PC-3 (cell line): ENCODE results near the gene CSTF2. TPM values are rescaled to one million over a fixed set of nuclear protein-coding genes. Genes with fewer than 3 reads are reported as not detected.
"Not testable (repeated sequence)": the region's sequence is repeated elsewhere in the genome, so short reads cannot be mapped to it uniquely, and the experiment has no call there.

ENCODE experiments used
- ATAC-seq: fragments of 200-7000 bp; cut with Tn5 transposase; 2 replicates; pipeline ENCODE4 v1.9.1; 2020; ENCODE audit warnings: mild to moderate bottlenecking, moderate library complexity
- BruUV-seq: library from RNA; stranded (reverse); fragments of 400-500 nt; replicated peaks from 2 replicates; lab custom pipeline; 2021; lab: Mats Ljungman, UMichigan
- CTCF ChIA-PET: fragments of 300-600 bp; sonication (Branson Sonifier 250); formaldehyde crosslinking; loops from one replicate; lab custom pipeline; 2022; ENCODE audit warnings: antibody characterized with exemption; lab: Charles Lee
- POLR2A ChIA-PET: fragments of 300-600 bp; sonication (Branson Sonifier 250); formaldehyde crosslinking; loops from one replicate; lab custom pipeline; 2022; ENCODE audit warnings: antibody characterized with exemption; ENCODE audit not compliant: unreplicated experiment; lab: Charles Lee
- DNase-seq: peaks from one replicate; pipeline ENCODE4 v3.0.0-alpha.2; 2015
- H2AFZ ChIP-seq: fragments of 300-600 bp; sonication (generic); 2 replicates; pipeline ENCODE4 v1.6.0; 2016; ENCODE audit warnings: antibody characterized with exemption, low read length
- H3F3A ChIP-seq: fragments of 300-600 bp; sonication (generic); one replicate; pipeline ENCODE4 v1.6.0; 2017; ENCODE audit warnings: antibody characterized with exemption, low read length, control low read depth, mild to moderate bottlenecking; ENCODE audit not compliant: unreplicated experiment
- H3K27ac ChIP-seq: fragments of 300-600 bp; sonication (generic); 2 replicates; pipeline ENCODE4 v1.5.1; 2016; ENCODE audit warnings: mild to moderate bottlenecking, low read length
- H3K27me3 ChIP-seq: fragments of 300-600 bp; sonication (generic); 2 replicates; pipeline ENCODE4 v1.6.1; 2016; ENCODE audit warnings: low read length, mixed read lengths
- H3K36me3 ChIP-seq: fragments of 300-600 bp; sonication (generic); 2 replicates; pipeline ENCODE4 v1.6.1; 2016; ENCODE audit warnings: low read depth, mixed run types, low read length, mixed read lengths
- H3K4me1 ChIP-seq: fragments of 300-600 bp; sonication (generic); 2 replicates; pipeline ENCODE4 v1.5.1; 2016; ENCODE audit warnings: low read length; ENCODE audit not compliant: insufficient read depth
- H3K4me2 ChIP-seq: fragments of 300-600 bp; sonication (generic); 2 replicates; pipeline ENCODE4 v1.6.0; 2016; ENCODE audit warnings: low read length
- H3K4me3 ChIP-seq: fragments of 300-600 bp; sonication (generic); 2 replicates; pipeline ENCODE4 v1.5.1; 2016; ENCODE audit warnings: mild to moderate bottlenecking, low read length, mixed read lengths
- H3K79me2 ChIP-seq: fragments of 300-600 bp; sonication (generic); 2 replicates; pipeline ENCODE4 v1.6.1; 2017; ENCODE audit warnings: low read length, mixed read lengths
- H3K9ac ChIP-seq: fragments of 300-600 bp; sonication (generic); 2 replicates; pipeline ENCODE4 v1.6.0; 2016; ENCODE audit warnings: mild to moderate bottlenecking, low read length
- H3K9me2 ChIP-seq: fragments of 300-600 bp; sonication (generic); replicated peaks from 2 replicates; pipeline ENCODE4 v1.6.1; 2016; ENCODE audit warnings: mixed run types, low read length, mixed read lengths
- H3K9me3 ChIP-seq: fragments of 300-600 bp; sonication (generic); 2 replicates; pipeline ENCODE4 v1.6.1; 2016; ENCODE audit warnings: low read length, mixed read lengths
- H4K20me1 ChIP-seq: fragments of 300-600 bp; sonication (generic); 2 replicates; pipeline ENCODE4 v1.6.1; 2016; ENCODE audit warnings: low read length, mixed read lengths
- EZH2 ChIP-seq: fragments of 300-600 bp; sonication (generic); IDR thresholded peaks from one replicate; pipeline ENCODE4 v1.6.1; 2017; ENCODE audit warnings: antibody characterized with exemption, mild to moderate bottlenecking, low read length; ENCODE audit not compliant: unreplicated experiment
- EZH2phosphoT487 ChIP-seq: fragments of 300-600 bp; sonication (generic); IDR thresholded peaks from 2 replicates; pipeline ENCODE4 v1.6.1; 2018; ENCODE audit warnings: mild to moderate bottlenecking, antibody characterized with exemption, low read length, borderline replicate concordance
- intact Hi-C: fragments of 100-400 bp; cut with micrococcal nuclease; formaldehyde crosslinking; loops from 2 replicates; pipeline ENCODE4 v1.9.0; 2023
- total RNA-seq: library from RNA; depleted of rRNA; stranded (reverse); fragments of >200 nt; gene quantifications from 2 replicates; pipeline ENCODE4 v1.2.3, GENCODE V29; 2014
- TF ChIP-seq, protein P1 (sequence below): fragments of 300-600 bp; sonication (generic); conservative IDR thresholded peaks from 2 replicates; pipeline ENCODE4 v1.5.1; 2017; ENCODE audit warnings: antibody characterized with exemption, low read depth, mild to moderate bottlenecking, low read length

Gene CSTF2
- total RNA-seq, 1 experiment from 2014 or later = 64.1 TPM

DNA sequence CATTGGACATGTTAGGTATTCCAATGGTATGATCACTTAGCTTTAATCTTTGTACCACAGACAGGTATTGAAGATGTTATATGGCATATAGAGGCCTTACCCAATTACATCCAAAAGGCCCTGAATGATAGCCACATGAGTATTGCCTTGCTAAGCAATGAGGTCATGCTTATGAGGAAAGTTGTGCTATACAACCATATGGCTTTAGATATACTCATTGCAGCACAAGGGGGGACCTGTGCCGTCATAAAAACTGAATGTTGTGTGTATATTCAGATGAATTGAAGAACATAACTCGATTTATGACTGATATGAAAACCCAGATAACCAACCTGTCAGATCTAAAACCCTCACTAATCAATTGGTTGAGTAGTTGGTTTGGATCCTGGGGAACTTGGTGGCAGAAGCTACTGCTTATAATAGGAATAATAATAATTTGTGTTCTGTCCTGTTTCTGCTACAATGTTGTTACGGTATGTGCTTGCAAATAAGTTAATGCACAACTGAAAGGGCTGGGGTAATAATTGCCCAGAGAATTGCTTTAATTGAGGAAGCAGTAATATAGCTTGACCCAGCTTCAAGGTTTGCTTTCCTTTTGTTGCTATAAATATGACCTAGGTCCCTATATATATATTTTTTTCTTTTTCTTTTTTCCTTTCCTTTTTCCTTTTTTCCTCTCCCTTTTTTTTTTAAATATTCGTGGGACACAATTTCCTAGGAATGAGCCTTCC is 21.5 kb upstream of the CSTF2 start:
- intact Hi-C loops = no loop called here
- H3K27me3 ChIP-seq = no peaks in the 10 kb centered on the region
- ChIA-PET CTCF (no interaction called here), POLR2A (no interaction called here)
- H3K4me1 ChIP-seq = no peaks in the 10 kb centered on the region; the same call in 1 of the 2 replicates
- no peak for TF ChIP-seq EZH2
- no peak for TF ChIP-seq EZH2phosphoT487
- TF ChIP-seq, protein P1, sequence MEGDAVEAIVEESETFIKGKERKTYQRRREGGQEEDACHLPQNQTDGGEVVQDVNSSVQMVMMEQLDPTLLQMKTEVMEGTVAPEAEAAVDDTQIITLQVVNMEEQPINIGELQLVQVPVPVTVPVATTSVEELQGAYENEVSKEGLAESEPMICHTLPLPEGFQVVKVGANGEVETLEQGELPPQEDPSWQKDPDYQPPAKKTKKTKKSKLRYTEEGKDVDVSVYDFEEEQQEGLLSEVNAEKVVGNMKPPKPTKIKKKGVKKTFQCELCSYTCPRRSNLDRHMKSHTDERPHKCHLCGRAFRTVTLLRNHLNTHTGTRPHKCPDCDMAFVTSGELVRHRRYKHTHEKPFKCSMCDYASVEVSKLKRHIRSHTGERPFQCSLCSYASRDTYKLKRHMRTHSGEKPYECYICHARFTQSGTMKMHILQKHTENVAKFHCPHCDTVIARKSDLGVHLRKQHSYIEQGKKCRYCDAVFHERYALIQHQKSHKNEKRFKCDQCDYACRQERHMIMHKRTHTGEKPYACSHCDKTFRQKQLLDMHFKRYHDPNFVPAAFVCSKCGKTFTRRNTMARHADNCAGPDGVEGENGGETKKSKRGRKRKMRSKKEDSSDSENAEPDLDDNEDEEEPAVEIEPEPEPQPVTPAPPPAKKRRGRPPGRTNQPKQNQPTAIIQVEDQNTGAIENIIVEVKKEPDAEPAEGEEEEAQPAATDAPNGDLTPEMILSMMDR = no peak
- no peak overlapping the region for H3K4me3 ChIP-seq
- BruUV-seq = no TSS peak
- H4K20me1 ChIP-seq = no peaks in the 10 kb centered on the region
- no peak overlapping the region for H3K9ac ChIP-seq
- H3K9me2 ChIP-seq = no peaks in the 10 kb centered on the region
- DNase-seq = no peak
- no peak for ATAC-seq
- H3F3A ChIP-seq = no peaks in the 10 kb centered on the region
- H3K4me2 ChIP-seq = no peak overlapping the region
- no peaks in the 10 kb centered on the region for H3K79me2 ChIP-seq
- H3K27ac ChIP-seq = no peak overlapping the region
- H3K36me3 ChIP-seq = no peaks in the 10 kb centered on the region
- no peaks in the 10 kb centered on the region for H3K9me3 ChIP-seq
- H2AFZ ChIP-seq = no peak overlapping the region

DNA sequence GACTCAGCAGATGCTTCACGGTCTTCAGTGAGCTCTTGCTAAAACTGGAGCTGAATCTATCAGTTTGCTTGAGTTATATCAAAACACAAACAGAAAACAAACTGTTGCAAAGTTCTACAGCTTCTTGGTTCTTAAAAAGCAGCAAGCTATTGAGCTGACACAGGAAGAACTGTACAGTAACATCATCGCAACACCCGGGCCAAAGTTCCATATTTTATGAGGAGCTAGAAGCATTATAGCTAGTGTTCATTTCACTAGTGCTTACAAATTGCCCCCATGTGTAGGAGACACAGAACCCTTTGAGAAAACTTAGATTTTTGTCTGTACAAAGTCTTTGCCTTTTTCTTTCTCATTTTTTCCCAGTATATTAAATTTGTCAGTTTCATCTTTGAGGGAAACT is 17.3 kb upstream of the CSTF2 start:
- Histone ChIP-seq H3K9me2 (no peaks in the 10 kb centered on the region), H3K9ac (no peak overlapping the region), H3K36me3 (no peaks in the 10 kb centered on the region), H3K4me2 (no peak overlapping the region), H3K27ac (no peak overlapping the region), H3K4me1 (no peaks in the 10 kb centered on the region), H3K79me2 (no peaks in the 10 kb centered on the region), H3K9me3 (no peaks in the 10 kb centered on the region), H3F3A (no peaks in the 10 kb centered on the region), H3K27me3 (no peaks in the 10 kb centered on the region), H3K4me3 (no peak overlapping the region), H2AFZ (no peak overlapping the region), H4K20me1 (no peaks in the 10 kb centered on the region)
- DNase-seq (no peak), ATAC-seq (no peak)
- intact Hi-C loops = no loop called here
- CTCF ChIA-PET = no interaction called here
- TF ChIP-seq, protein P1 = no peak
- TF ChIP-seq EZH2 (no peak), EZH2phosphoT487 (no peak)
- no TSS peak for BruUV-seq
- POLR2A ChIA-PET = no interaction called here

DNA sequence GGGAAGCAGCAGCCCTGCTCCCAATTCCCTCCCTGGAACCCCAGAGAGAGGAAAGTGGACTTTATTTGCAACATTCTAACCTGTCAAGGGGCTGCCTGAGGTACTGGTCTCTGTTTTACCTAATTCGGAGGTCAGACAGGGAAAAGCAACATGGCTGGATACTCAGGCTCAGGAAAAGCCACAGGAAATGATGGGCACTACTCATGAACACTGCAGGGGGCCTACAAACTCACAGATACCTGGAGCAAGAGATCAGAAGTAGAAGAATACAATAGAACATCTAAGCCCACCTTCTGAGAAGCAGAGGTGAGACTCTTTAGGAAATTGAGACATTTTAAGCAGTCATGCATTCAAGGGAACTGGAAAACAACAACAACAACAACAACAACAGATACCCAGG is 15.4 kb upstream of the CSTF2 start:
- Histone ChIP-seq H3K4me3 (no peak overlapping the region), H3K9me2 (no peaks in the 10 kb centered on the region), H3K4me1 (no peaks in the 10 kb centered on the region; the same call in 1 of the 2 replicates), H3K27ac (no peak overlapping the region), H3F3A (no peaks in the 10 kb centered on the region), H3K27me3 (no peaks in the 10 kb centered on the region), H3K9ac (no peak overlapping the region), H4K20me1 (no peaks in the 10 kb centered on the region), H2AFZ (no peak overlapping the region), H3K9me3 (no peaks in the 10 kb centered on the region), H3K36me3 (no peaks in the 10 kb centered on the region), H3K4me2 (no peak overlapping the region), H3K79me2 (no peaks in the 10 kb centered on the region)
- ATAC-seq (no peak), DNase-seq (no peak)
- intact Hi-C loops = no loop called here
- TF ChIP-seq, protein P1 = no peak
- no peak for TF ChIP-seq EZH2phosphoT487
- no peak for TF ChIP-seq EZH2
- CTCF ChIA-PET = no interaction called here
- POLR2A ChIA-PET = no interaction called here
- no TSS peak for BruUV-seq

DNA sequence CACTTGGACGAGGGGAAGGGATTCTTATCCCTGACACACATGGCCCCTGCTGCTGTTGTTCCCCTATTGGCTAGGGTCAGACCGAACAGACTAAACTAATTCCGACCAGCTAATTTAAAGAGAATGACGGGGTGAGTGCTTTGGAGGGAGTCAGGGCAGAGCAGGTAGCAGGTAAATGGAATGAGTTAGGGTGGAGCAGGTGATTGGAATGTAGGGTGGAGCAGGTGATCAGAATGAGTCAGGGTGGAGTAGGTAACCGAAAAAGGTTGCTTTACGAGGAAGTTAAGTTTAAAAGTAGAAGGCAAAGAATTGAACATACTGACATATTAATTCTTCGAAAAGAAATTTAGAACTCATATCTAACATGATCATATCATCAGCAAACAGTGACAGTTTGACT is 11.9 kb upstream of the CSTF2 start:
- H3K4me2 ChIP-seq, POLR2A ChIA-PET, H3K9ac ChIP-seq, H3K79me2 ChIP-seq, H3K27me3 ChIP-seq, ATAC-seq, H4K20me1 ChIP-seq, H3K9me3 ChIP-seq, H3K9me2 ChIP-seq, H3K4me1 ChIP-seq, H3F3A ChIP-seq, H3K36me3 ChIP-seq, CTCF ChIA-PET, BruUV-seq, H3K4me3 ChIP-seq, intact Hi-C loops, H2AFZ ChIP-seq: not testable (repeated sequence)
- H3K27ac ChIP-seq = peak overlapping the region; percentile 34; the same call in 1 of the 2 replicates
- peak; percentile 25 for DNase-seq
